GM19463 (cell line): Measurements from ENCODE around the gene SOX13.
"Not testable (repeated sequence)": the region's sequence is repeated elsewhere in the genome, so short reads cannot be mapped to it uniquely, and the experiment has no call there.

Experiments
- ATAC-seq: cut with Tn5 transposase; IDR thresholded peaks from one replicate; pipeline ENCODE4 v1.9.1; 2021; ENCODE audit warnings: mild to moderate bottlenecking, moderate library complexity; ENCODE audit not compliant: unreplicated experiment

SOX13 gene

GRCh38 chr1:204085876-204086275 lies 13.0 kb downstream of the SOX13 start:
- no peak for ATAC-seq

DNA sequence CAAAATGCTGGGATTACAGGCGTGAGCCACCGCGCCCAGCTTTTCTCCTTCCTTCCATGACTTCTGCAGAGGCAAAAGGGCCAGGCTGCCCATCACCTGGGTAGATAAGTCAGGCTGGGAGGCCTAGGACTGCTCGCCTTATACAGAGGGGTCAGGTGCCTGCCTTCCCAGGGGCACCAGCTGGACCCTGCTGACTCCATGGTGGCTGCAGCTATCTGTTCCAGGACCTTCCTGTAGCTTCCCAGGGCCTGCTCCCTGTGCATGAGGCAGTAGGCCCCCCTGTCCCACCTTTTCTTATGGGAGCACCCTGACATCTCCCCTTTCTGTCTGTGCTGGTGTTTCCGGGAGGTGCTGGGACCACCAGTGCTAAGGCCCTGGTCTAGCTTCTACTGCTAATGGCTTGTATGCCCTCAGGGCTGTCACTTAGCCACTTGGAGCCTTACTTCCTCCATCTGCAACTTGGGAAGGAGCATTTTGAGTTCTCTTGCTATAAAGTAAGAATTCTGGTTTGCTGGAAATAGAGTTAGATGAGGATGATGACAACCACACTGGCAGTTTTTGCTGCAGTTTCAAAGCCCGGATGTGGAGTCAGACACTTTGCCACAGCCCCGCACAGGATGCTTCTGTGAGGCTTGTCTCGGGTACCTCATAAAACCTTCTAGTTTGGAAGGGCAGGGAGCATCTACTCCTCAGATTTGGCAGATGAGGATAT lies 14.4 kb downstream of the SOX13 start:
- ATAC-seq: no peak

- ATAC-seq: no peak
Measured at GRCh38 chr1:204087893-204088528, 15.1 kb downstream of the SOX13 start.

DNA sequence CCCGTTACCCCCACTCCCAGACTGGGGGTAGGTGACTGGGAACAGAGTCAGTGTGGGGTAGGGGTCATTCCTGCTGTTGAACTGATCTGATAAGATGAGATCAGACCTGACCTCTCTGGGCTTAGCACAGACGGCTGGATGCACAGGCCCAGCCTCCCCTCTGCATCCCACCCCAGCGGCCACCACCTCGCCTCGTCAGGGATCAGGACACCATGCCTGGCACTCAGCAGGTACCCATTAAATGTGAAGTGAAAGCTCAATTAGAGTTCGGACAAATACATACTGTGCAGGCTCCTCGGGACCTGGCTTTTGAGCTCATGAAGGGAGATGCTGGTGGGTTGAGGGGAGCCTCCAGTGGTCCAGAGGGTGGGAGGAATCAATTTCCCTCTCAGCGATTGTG lies 15.7 kb downstream of the SOX13 start:
- no peak for ATAC-seq

GRCh38 chr1:204089044-204089751 lies 16.3 kb downstream of the SOX13 start:
- ATAC-seq: no peak

DNA sequence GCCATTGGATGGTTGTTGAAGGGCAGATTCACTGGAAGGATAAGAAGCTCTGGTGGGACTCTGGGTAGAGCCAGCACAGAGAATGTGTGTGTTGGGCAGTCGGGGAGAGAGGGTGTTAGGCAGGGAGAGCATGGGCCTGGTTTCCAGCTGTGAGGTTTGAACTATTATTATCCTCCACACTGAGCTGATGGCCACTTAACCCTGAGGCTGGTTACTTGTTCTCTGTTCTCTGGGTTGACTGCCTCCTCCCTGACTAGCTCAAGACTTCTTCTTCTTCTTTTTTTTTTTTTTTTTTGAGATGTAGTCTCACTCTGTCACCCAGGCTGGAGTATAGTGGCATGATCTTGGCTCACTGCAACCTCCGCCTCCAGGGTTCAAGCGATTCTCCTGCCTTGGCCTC lies 17.2 kb downstream of the SOX13 start:
- ATAC-seq: not testable (repeated sequence)

DNA sequence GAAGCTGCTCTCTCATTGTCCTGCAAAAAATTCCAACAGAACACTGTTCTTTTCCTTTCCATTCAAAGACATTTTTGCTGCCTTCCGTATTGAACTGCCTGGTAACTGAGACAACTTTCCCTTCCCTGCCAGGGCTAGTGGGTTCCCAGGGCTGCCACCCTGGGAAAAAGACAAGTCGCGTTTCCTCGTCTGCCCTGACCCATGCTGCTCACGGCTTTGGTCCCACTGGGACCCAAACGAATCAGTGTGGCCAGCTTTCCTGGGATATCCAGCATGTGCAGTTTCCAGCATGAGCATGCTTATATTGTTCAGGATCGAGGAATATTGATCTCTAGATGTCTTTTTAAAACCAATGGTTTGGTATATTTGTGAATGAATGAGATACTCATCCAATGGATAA lies 18.2 kb downstream of the SOX13 start:
- ATAC-seq: no peak

GRCh38 chr1:204091787-204092312 lies 18.9 kb downstream of the SOX13 start:
- no peak for ATAC-seq

- no peak for ATAC-seq
Measured at GRCh38 chr1:204092632-204093420, 19.9 kb downstream of the SOX13 start.

DNA sequence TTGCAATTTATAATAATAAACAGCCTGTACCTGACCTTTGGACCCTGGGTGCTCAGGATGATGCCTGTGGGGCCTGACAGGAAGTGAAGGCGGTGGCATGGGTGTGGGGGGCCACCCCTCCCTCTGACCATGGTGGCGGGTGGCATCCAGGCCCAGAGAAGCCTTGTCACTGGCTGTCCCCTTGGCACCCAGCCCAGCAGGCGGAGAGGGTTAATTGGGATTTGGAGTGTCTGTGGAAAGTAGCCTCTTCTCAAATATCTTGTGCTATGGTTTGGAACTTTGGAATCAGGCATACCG lies 20.5 kb downstream of the SOX13 start:
- ATAC-seq: no peak

GRCh38 chr1:204093781-204094180 lies 20.9 kb downstream of the SOX13 start:
- no peak for ATAC-seq

DNA sequence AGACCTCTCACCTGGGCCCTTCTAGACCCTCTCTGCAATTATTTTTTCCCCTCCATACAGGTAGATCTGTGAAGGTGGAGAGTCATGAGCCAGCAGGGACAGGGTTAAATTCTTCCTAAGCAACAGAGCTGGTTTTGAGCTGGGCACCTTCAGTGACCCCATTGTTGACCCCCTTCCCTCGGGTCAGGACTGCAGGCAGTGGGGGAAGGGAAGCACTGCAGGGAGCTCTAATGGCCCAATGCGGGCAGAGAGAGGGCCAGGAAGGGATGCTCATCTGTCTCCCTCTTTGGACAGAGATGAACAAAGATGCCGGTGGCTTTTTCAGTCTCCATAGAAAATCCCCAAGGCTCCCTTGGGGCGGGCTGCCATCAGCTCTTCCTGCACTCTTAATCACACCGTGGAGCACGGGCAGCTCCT lies 21.4 kb downstream of the SOX13 start:
- ATAC-seq: no peak

GRCh38 chr1:204094856-204095634 lies 22.1 kb downstream of the SOX13 start:
- no peak for ATAC-seq

DNA sequence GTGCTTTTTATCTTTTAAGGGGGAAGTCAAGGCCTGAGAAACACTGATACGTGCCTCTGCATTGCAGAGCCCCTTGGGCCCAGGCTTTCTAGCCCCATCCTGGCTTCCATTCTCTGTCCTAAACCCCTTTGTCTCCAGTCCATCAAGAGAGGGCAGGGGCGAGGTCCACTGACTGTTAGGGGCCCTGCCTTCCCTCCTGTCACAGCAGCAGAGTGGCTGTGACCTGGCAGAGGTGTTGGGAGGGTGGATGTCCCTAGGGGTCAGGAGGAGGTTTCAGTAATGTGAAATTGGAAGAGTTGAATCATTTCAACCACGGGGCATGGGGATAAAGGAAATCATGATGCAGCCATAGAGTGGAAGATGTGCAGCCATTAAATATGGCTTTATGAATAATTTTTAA lies 24.0 kb downstream of the SOX13 start:
- no peak for ATAC-seq

- no peak for ATAC-seq
Measured at GRCh38 chr1:204098683-204099082, 25.8 kb downstream of the SOX13 start.

DNA sequence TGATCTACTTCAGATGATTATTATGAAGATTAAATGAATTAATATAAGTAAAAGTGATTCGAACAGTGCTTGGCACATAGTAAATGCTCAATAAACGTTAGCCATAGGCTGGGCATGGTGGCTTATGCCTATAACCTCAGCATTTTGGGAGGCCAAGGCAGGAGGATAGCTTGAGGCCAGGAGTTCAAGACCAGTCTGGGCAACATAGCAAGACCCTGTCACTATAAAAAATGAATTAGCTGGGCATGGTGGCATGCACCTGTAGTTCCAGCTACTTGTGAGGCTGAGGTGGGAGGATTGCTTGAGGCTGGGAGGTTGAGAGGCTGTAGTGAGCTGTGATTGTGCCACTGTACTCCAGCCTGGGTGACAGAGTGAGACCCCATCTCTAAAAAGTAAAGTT lies 26.8 kb downstream of the SOX13 start:
- ATAC-seq: not testable (repeated sequence)

GRCh38 chr1:204102029-204102611 lies 29.2 kb downstream of the SOX13 start:
- ATAC-seq: no peak

DNA sequence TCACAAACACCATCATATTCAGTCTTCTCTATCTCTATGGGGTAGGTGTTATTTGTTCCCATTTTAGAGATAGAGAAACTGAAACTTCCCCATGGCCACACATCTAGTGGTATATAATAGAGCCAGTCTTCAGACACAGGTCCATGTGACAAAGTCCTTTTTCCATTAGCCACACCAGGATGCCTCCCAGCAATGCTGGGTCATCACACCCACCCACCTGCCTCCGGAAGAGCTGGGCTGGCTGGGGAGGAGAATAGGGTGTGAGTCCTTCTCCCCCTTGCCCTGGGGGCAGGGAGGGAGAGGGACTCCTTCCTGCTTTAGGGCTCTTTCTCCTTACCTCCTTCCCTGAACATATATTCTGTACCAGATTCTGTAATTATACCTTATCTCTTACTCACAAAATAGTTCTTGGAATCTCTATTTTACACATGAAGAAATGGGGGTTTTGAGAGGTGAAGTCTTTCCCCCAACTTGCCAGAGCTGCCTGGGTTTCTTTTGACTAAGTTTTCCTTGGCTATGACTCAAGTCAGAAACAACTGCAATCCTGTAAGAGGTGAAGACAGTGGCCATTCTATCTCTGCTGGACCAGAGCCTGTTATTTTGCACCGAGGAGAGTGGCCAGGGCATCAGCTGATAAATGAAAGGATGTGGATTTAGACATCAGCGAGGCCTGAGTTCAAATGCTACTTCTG lies 30.0 kb downstream of the SOX13 start:
- ATAC-seq: no peak

DNA sequence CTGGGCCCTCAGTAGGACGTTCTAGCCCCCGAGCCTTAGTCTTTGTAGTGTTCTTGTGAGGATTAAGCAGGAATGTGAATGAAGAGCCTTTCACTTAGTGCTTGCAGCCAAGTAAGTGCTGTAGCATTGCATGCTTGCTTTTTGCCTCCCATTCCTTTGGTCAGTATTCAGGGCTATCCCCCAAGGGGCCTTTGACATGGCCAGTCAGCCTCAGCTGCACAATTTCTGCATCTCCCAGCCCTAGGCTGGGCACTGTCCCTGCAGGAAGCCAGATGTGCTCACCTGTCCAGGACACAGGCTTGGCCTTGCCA lies 30.5 kb downstream of the SOX13 start:
- no peak for ATAC-seq
